ENCODE results near the gene OSTF1. TPM values are rescaled to one million over a fixed set of nuclear protein-coding genes. Genes with fewer than 3 reads are reported as not detected.
A peak's percentile ranks its signal among the peaks of the same experiment; 100 is the strongest.

Gene OSTF1
- total RNA-seq, 6 experiments from 2014 or later: 57.9 to 71.6 (median 61.4) TPM

GRCh38 chr9:75181750-75182149 lies 93.4 kb downstream of the OSTF1 start:
- Mint-ChIP-seq H3K9me3 (no peaks in the 10 kb centered on the region; the same call in 1 of the 2 replicates), H3K4me1 (ENCODE audit: low read depth) (peaks cover 19% of the 10 kb centered on the region), H3K27me3 (ENCODE audit: insufficient read depth) (no peaks in the 10 kb centered on the region; the same call in 1 of the 2 replicates), H3K4me3 (no peak overlapping the region), H3K36me3 (ENCODE audit: low read depth) (no peaks in the 10 kb centered on the region), H3K27ac (peak overlapping the region; percentile 45; the same call in 1 of the 2 replicates)
- peak; percentile 58 for DNase-seq
- no peak for TF ChIP-seq CTCF (IDR thresholded peaks at IDR 0.05)

GRCh38 chr9:75183306-75183705 lies 95.0 kb downstream of the OSTF1 start:
- Mint-ChIP-seq H3K4me3 (no peak overlapping the region), H3K4me1 (ENCODE audit: low read depth) (peaks cover 22% of the 10 kb centered on the region), H3K9me3 (no peaks in the 10 kb centered on the region; the same call in 1 of the 2 replicates), H3K27ac (no peak overlapping the region), H3K27me3 (ENCODE audit: insufficient read depth) (peaks cover 6% of the 10 kb centered on the region), H3K36me3 (ENCODE audit: low read depth) (no peaks in the 10 kb centered on the region)
- no peak for TF ChIP-seq CTCF (IDR thresholded peaks at IDR 0.05)
- DNase-seq: no peak

- Mint-ChIP-seq H3K4me3 (no peak overlapping the region), H3K4me1 (ENCODE audit: low read depth) (peaks cover 28% of the 10 kb centered on the region), H3K27me3 (ENCODE audit: insufficient read depth) (peaks cover 7% of the 10 kb centered on the region; the same call in 1 of the 2 replicates), H3K27ac (no peak overlapping the region), H3K36me3 (ENCODE audit: low read depth) (no peaks in the 10 kb centered on the region), H3K9me3 (no peaks in the 10 kb centered on the region; the same call in 1 of the 2 replicates)
- DNase-seq: no peak
- no peak for TF ChIP-seq CTCF (IDR thresholded peaks at IDR 0.05)
Observed at GRCh38 chr9:75184471-75184870, 96.2 kb downstream of the OSTF1 start.

- Mint-ChIP-seq H3K36me3 (ENCODE audit: low read depth) (no peaks in the 10 kb centered on the region), H3K9me3 (no peaks in the 10 kb centered on the region; the same call in 1 of the 2 replicates), H3K4me3 (no peak overlapping the region), H3K27me3 (ENCODE audit: insufficient read depth) (peaks cover 10% of the 10 kb centered on the region; the same call in 1 of the 2 replicates), H3K27ac (no peak overlapping the region), H3K4me1 (ENCODE audit: low read depth) (peaks cover 28% of the 10 kb centered on the region)
- TF ChIP-seq CTCF (IDR thresholded peaks at IDR 0.05): peak; percentile 79
- peak; percentile 29 for DNase-seq
Observed at GRCh38 chr9:75185585-75186170, 97.4 kb downstream of the OSTF1 start.

- H3K4me3 Mint-ChIP-seq: no peak overlapping the region
- no peaks in the 10 kb centered on the region for H3K36me3 Mint-ChIP-seq (ENCODE audit: low read depth)
- H3K9me3 Mint-ChIP-seq: no peaks in the 10 kb centered on the region; the same call in 1 of the 2 replicates
- peak; percentile 25 for DNase-seq
- H3K4me1 Mint-ChIP-seq (ENCODE audit: low read depth): peaks cover 22% of the 10 kb centered on the region
- peak; percentile 97 for TF ChIP-seq CTCF (IDR thresholded peaks at IDR 0.05)
- H3K27ac Mint-ChIP-seq: no peak overlapping the region
- peaks cover 10% of the 10 kb centered on the region; the same call in 1 of the 2 replicates for H3K27me3 Mint-ChIP-seq (ENCODE audit: insufficient read depth)
Observed at GRCh38 chr9:75186767-75187380, 98.6 kb downstream of the OSTF1 start.
